Ammon's horn (tissue), 1 donor: ENCODE data around the gene PRSS53.

ENCODE experiments used
- DNase-seq: peaks from one replicate; pipeline ENCODE4 v3.0.0-alpha.2; 2016; ENCODE audit warnings: low spot score

PRSS53 gene

DNA sequence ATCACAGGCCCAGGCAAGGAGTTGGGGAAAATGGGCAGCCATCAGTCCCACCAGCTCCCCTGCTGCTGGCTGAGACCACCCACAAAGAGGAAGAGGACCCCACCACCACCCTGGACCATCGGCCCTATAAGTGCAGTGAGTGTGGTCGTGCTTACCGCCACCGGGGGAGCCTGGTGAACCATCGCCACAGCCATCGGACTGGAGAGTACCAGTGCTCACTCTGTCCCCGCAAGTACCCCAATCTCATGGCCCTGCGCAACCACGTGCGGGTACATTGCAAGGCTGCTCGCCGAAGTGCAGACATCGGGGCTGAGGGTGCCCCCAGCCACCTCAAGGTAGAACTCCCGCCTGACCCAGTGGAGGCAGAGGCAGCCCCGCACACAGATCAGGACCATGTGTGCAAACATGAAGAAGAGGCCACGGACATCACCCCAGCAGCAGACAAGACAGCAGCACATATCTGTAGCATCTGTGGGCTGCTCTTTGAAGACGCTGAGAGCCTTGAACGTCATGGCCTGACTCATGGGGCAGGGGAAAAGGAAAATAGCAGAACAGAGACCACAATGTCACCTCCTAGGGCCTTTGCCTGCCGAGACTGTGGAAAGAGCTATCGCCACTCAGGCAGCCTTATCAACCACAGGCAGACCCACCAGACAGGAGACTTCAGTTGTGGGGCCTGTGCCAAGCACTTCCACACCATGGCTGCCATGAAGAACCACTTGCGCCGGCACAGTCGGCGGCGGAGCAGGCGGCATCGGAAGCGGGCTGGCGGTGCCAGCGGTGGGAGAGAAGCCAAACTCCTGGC lies 10.9 kb downstream of the PRSS53 start:
- DNase-seq, result no peak

DNA sequence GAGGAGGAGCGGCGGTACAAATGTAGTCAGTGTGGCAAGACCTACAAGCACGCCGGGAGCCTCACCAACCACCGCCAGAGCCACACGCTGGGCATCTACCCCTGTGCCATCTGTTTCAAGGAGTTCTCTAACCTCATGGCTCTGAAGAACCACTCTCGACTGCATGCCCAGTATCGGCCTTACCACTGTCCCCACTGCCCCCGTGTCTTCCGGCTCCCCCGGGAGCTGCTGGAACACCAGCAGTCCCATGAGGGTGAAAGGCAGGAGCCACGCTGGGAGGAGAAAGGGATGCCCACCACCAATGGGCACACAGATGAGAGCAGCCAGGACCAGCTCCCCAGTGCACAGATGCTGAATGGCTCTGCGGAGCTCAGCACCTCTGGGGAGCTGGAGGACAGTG lies 11.7 kb downstream of the PRSS53 start:
- no peak for DNase-seq

DNA sequence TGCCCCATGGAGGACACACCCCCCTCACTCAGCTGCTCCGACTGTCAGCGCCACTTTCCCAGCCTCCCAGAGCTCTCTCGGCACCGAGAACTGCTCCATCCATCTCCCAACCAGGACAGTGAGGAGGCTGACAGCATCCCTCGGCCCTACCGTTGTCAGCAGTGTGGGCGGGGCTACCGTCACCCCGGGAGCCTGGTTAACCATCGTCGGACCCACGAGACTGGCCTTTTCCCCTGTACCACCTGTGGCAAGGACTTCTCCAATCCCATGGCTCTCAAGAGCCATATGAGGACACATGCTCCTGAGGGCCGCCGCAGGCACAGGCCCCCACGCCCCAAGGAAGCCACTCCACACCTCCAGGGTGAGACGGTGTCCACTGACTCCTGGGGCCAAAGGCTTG lies 12.4 kb downstream of the PRSS53 start:
- DNase-seq, result no peak

DNA sequence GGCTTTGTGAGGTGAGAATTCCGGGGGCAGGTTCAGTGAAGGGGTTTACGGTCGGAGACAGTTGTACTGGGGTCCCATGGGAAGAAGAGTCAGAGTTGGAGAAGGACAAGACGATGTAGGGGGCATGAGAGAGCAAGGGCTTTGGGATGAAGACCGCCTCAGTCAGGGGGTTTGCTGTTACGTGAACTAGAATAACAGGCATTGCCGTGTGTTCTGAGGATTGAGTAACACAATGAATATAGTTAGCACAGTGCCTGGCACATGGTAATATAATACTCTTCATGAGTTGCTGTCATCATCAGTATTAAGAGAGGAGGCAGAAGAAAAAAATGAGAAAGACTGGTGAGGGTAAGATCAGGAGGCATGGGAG lies 13.9 kb downstream of the PRSS53 start:
- no peak for DNase-seq

DNA sequence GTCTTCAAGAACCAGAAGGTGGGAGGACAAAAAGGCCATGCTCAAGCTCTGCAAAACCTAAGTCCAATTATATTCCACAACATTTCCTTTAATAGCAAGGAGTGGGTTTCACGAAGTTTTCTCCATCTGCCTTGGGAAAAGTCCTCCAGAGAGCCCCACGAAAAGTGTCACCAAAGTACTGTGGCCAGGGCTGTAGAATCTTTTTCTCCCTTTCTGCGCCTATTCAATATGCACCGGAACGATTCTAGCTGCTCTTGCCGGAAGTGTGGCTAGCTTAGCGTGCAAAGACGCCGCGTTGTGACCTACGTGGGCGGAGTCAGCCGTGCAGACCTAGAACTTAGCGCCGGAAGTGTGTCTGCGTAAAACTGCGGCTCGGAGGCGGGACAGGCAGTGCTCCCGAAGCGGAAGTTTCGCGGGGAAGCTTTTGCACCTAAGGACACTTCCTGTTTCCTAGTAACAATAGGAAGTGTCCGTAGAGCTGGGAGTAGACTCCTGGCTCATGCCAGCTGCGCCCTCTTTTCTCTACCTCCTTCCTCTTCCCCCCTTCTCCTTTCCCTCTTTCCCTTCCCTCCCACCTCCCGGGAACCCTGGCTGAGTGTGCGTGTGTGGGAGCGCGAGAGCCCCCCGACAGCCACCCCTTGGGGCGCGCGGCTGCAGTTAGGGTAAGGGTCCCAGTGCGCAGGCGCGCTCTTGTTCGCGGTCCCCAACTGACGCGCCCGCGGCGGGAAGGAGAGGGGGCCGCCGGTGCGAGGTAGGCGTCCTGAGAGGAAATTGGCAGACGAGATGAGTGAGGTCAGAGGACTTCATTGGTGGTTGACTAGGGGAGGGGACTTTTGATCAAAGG lies 14.6 kb downstream of the PRSS53 start, which contains the start of the genes ZNF646 and ZNF668:
Gene ZNF646 (plus strand): TSS at position 453 of the 844 bp plus-strand sequence. CDS start 1,903 bp downstream, outside the sequence.
Gene ZNF668 (minus strand): TSS at position 271 of the 844 bp plus-strand sequence. CDS start 9,781 bp downstream, outside the sequence.
- peak; percentile 100 for DNase-seq

DNA sequence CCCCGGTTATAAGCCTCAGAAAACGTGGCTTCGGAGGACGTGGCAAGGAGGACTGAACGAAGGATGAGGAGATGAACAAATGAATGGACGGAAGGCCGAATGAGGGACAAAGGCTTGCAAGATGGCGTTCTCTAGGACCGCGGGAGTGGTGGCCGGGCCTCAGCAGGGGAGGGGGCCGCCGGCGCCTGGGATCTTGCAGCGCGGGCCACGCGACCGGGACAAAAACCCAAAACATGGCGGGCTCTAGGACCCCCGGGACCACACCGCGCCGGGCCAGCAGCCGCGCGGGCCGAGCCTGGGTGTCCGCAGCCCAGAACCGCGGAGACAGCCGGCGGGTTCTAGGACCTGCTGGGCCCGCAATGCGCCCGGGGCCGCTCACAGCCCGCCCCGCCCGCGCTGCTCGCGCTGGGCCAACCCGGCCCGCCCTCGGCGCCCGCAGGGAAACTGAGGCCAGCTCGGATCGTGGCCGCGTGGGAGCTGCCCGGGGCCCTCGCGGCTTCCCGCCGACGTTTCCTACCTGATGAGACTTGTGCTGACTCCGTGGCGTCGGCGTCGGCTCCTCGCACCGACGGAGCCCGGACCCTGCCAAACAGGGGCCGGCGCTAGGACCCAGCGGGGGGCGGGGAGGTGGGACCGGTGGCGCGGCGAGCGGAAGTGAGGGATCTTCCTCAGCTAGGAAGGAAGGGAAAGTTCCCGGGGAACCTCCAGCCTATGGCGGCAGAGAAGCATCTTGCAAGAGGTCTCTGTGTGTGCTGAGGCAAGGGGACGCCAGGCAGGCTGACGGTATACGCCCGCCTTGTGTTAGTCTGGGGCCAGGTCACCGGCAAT lies 15.4 kb downstream of the PRSS53 start:
- DNase-seq, result peak; percentile 93

DNA sequence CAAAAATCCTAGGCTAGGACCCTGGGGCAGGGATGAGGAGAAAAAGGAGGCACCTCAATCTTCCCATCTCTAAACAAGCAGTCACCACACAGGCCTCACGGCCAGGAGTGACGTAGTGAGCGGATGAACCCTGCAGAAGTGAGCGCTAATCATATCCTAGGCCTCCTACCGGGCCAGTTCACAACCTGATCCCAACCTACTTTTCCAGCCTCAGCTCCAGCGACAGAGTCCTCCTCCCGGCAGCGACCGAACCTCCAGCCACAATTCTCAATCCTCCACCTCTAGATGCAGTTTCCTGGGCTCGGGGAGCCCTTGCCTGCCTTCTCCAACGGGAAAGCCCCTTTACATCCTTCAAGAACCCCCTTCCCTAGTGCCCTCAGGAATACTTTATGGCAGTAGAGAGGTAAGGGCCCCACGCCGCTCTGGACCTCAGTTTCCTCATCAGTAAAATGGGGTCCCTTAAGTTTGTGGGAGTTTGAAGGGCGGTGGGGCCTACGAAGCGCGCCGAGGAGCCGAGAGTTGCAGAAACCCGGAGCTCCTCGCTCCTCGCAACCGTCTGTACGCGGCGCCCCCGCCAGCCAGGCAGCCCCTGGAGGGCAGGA lies 16.1 kb downstream of the PRSS53 start:
- peak; percentile 39 for DNase-seq

DNA sequence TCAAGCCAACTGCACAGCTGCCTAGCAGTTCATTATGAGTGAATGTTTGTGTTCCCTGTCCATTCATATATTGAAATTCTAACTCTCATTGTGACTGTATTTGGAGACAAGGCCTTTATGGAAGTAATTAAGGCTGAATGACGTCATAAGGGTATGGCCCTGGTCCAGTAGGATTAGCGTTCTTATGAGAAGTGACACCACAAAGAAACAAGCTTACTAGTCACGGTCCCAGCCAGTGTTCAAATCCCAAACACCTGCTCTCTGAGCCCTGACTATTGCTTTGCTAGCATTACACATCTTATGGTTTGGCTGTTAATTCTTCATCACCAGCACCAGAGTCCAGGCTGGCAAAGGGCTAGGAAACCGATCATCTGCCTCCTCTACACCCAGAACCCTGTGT lies 16.9 kb downstream of the PRSS53 start:
- DNase-seq, result no peak

DNA sequence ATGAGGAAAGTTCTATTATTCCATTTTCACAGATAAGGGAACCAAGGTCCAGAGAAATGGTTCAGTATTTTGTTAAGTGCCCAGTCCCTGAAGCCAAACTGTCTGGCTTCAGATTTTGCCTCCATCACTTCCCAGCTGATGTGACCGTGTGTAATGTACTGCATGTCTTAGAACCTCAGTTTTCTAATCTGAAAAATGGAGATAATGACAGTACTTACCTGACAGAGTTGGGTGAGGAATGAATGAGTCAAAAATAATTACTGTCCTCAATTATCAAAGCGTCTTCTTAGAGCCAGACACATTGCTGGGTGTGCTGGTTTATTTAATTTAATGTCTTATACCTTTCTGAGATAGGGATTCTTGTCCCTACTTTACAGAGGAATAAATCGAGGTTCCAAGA lies 21.4 kb downstream of the PRSS53 start:
- DNase-seq, result no peak

DNA sequence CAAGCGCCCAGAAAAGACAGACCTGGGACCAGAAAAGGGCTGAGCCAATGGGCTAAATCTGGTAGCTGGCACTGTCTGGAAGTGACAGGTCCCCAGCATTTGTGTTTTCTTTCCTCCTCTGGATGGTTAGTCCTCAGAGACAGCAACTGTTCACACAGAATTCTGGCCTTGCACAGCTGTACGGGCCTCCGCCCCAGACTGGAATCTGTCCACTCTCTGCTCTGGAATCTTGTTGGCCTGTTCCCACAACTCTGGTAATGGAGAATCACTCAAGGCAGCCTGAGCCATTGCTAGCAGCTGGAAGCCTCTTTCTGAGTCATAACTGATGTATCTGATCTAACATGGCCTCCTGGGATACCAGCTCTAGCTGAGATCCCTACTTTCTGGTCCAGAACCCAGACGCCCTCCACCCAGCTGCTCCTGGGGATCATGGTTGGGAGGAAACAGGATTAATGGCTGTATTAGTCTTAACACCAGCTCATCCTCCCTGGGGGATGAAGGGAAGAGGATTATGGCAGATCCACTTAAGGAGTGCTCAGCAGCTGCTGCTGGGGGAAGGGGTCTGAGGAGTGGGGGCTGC lies 23.8 kb downstream of the PRSS53 start:
- no peak for DNase-seq

DNA sequence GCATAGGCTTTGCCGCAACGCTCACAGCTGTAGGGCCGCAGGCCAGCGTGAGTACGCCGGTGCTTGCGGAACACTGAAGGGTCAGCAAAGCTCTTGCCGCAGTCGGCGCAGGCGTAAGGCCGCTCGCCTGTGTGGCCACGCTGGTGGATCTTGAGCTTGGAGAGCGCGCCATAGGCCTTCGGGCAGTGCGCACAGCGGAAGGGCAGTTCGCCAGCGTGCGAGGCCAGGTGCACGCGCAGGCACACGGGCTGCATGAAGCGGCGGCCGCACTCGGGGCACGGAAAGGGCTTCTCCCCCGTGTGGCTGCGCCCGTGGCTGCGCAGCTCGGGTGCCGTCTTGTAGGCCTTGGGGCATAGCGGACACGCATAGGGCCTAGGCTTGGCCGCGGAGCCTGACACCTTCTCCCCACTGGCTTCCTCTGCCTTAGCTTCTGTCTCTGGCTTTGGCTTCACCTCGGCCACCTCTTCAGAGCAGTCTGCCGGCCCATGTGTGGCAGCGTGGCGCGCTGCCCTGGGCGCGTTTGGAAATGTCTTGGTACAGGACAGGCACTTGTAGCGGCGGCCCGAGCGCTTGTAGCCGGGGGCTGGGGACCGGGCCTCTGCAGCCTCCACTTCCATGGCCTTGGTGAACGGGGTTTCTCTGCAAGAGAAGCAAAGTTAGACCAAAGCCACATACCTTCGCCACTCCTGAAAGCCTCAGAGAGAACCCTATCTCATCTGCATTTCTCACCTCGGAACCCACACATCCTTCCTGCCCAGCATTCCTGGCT lies 24.7 kb downstream of the PRSS53 start:
- no peak for DNase-seq

DNA sequence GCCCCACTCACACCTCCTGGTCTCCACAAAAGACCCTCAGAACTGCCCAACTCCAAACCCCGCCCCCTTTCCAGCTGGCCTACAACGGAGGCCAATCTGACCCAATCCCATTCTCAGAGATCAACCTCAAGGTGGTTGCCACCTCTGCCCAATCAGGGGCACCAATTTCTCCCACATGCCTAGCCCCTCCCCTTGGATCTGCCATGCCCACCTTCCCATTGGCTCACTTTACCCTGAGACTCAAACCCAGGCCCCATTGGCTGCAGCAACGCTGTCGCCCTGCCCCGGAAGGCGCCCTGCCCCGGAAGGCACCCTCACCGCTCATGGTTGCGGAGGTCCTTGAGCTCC lies 25.3 kb downstream of the PRSS53 start:
- no peak for DNase-seq

DNA sequence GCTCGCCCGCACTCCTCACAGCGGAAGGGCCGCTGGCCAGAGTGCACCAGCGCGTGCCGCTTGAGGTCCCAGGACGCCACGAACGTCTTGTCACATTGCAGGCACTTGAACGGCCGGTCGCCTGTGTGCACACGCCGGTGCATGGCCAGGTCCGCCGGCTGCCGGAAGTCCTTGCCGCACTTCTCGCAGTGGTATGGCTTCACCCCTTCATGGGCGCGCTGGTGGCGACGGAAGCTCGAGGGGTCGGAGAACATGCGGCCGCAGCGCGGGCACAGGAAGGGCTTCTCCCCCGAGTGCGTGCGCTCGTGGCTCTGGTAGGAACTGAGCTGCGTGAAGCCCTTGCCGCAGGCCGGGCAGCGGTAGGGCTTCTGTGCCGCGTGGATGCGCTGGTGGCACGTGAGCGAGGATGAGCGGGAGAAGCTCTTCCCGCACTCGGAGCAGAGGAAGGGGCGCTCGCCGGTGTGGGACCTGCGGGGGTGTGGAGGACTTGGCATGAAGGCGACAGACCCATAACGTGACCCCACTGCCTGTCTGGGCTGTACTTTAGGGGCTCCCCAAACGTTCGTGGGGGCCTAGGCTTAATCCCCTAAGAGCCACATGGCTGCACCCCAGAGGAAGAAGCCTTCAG lies 26.8 kb downstream of the PRSS53 start:
- DNase-seq, result no peak

DNA sequence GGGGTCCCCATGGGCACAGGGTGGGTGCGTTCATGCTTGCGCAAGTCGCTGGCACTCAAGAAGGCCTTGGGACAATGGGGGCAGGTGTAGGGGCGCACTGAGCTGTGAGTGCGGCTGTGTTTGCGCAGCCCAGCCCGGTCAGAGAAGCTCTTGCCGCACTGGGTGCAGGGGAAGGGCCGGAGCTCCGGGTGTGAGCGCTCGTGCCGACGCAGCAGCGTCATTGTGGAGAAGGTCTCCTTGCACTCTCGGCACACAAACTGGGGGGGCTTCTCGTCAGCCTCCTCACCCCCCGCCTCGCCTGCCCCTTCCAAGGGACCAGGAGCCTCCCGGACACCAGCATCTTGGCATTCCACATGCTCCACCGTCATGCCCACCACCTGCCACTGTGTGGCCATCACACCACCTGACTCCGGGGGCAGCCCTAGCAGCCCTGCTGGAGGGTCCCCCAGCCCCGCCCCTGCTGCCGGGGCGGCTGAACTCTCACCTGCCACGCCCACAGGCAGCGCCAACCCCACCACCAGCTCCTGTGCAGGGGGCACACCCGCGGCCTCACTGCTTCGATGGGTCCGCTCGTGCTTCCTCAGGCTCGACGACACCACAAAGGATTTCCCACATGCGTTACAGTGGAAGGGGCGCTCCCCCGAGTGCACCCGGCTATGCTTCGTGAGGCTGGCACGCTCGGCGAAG lies 27.5 kb downstream of the PRSS53 start:
- no peak for DNase-seq

DNA sequence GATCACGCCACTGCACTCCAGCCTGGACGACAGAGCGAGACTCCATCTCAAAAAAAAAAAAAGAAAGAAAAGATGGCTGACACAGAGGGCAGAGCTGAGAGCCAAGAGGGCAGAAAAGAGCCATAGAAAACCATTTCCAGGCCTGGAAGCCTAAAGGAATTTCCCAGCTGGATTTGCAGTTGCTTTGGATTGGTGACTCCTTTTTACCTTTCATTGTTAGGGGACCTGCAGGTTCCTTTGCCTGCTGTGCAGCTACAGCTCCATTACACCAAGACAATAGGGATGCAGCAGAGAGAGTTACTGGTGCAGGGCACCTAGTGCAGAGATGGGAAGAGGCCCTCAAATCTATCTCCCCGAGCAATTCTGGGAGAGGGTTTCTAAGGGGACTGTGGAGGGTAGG lies 33.1 kb downstream of the PRSS53 start:
- DNase-seq, result no peak

DNA sequence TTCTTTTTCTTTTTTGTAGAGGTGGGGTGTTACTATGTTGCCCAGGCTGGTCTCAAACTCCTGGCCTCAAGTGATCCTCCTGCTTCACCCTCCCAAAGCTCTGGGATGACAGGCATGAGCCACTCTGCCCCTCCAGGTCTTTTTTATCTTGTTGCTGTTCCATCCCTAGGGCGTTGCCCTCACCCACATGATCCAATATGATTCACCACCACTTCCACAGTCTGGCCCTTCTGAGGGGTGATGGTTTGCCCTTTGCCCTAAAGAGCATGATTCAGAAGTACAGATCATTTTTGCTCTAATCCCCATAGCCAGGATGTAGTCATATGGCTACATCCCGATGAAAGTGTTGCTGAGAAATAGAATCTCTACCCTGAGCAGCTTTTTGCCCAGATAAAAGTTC lies 36.6 kb downstream of the PRSS53 start:
- no peak for DNase-seq

DNA sequence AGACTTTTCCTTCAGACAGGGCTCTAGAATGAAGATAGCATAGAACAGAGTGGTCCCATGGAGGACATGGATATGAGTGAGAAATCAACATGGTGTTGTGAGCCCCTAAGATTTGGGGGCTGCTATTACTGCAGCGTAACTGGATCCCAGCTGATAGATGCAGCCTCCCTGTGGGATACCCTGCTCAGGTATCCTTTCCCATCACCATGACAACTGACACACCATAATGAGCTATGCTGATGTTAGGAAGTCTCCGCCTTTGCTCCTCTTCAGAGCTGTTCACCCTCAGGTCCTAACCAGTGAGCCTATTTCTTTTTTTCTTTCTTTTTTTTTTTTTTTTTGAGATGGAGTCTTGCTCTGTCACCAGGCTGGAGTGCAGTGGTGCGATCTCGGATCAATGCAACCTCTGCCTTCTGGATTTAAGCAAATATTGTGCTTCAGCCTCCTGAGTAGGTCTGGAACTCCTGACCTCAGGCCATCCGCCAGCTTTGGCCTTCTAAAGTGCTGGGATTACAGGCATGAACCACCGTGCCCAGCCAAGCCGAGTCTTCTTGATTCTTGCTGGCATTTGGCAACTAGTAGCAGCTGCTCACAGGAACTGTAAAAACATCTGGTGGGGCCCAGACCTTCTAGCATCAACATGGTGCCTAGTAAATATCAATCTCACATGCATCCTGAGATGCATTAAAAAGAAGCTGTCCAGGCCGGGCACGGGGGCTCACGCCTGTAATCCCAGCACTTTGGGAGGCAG lies 38.3 kb downstream of the PRSS53 start:
- DNase-seq, result no peak

DNA sequence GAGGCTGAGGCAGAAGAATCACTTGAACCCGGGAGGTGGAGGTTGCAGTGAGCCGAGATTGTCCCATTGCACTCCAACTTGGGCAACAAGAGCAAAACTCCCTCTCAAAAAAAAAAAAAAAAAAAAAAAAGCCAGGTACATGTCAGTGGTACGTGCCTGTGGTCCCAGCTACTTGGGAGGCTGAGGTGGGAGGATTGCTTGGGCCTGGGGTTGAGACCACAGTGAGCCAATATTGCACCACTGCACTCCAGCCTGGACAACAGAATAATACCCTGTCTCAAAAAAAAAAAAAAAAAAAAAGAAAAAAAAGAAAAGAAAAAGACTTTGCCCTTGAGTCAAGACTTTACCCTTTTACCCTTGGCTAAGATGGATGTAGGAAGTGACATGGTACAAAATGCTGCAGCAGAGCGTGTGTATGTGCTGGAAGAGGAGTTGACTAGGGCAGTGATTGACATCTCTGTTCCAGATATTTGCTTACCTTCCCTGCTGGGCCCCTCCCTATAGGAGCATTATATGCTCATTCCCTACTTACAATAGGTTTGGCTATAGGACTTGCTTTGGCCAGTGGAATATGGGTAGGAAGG lies 44.8 kb downstream of the PRSS53 start:
- DNase-seq, result no peak

DNA sequence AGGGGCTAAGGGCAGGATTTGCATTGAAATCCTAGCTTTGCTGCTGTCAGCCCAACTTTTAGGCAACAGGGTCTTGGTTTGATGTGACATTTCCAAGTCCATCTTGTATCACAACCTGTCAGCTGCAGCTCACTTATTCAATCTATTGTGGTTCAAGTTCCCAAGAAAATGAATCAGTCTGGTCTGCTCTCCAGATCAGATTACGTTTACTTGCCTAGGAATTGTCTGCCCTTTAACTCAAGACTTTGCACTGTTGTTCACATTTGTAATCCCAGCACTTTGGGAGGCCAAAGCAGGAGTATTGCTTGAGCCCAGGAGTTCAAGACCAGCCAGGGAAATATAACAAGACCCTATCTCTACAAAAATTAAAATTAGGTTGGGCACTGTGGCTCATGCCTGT lies 45.4 kb downstream of the PRSS53 start:
- DNase-seq, result no peak
